CD4-positive, alpha-beta T cell (primary cell): ENCODE measurements around the gene SAMD10. TPM values are rescaled to one million over a fixed set of nuclear protein-coding genes. Genes with fewer than 3 reads are reported as not detected.
A peak's percentile ranks its signal among the peaks of the same experiment; 100 is the strongest.

ENCODE experiments used
- ATAC-seq: fragments of 200-7000 bp; cut with Tn5 transposase; one replicate; pipeline ENCODE4 v1.10.0; 2022; ENCODE audit warnings: mild to moderate bottlenecking; ENCODE audit not compliant: poor library complexity
- CTCF ChIA-PET: fragments of 350-600 bp; sonication (Branson Sonifier 250); formaldehyde crosslinking; loops from one replicate; lab custom pipeline; 2021; ENCODE audit warnings: antibody characterized with exemption, inconsistent platforms; lab: Charles Lee
- POLR2A ChIA-PET: fragments of 350-600 bp; sonication (Branson Sonifier 250); formaldehyde crosslinking; loops from one replicate; lab custom pipeline; 2021; ENCODE audit warnings: antibody characterized with exemption, inconsistent platforms; lab: Charles Lee
- DNase-seq, 14 experiments: peaks; one replicate each; pipeline ENCODE4 v3.0.0-alpha.2; 2013 to 2020; ENCODE audit warnings: mixed read lengths in 2 of 14
- H3K27ac ChIP-seq, 2 donors: one replicate each; pipeline versions ENCODE4 v1.5.1 to v1.7.0; 2013; ENCODE audit warnings: low read length in 2 of 2, low read depth in 1 of 2, mild to moderate bottlenecking in 1 of 2
- H3K27me3 ChIP-seq, 2 experiments: 1 replicate in 1 of 2; 2 replicates in 1 of 2; pipeline versions ENCODE4 v1.6.1 to v1.7.0; 2013; ENCODE audit warnings: low read length in 2 of 2, control low read depth in 1 of 2, mild to moderate bottlenecking in 1 of 2, moderate library complexity in 1 of 2; ENCODE audit not compliant: insufficient read depth in 2 of 2, control insufficient read depth in 1 of 2
- H3K36me3 ChIP-seq: one replicate; pipeline ENCODE4 v1.6.1; 2013; ENCODE audit warnings: low read length, control low read depth; ENCODE audit not compliant: insufficient read depth
- H3K4me1 ChIP-seq: one replicate; pipeline ENCODE4 v1.6.1; 2013; ENCODE audit warnings: low read length, control low read depth; ENCODE audit not compliant: insufficient read depth
- H3K4me3 ChIP-seq: one replicate; pipeline ENCODE4 v1.5.1; 2013; ENCODE audit warnings: mild to moderate bottlenecking, low read length, moderate library complexity
- H3K9me3 ChIP-seq, 2 experiments: 1 replicate in 1 of 2; 2 replicates in 1 of 2; pipeline versions ENCODE4 v1.6.1 to v1.7.0; 2013; ENCODE audit warnings: low read length in 2 of 2, mild to moderate bottlenecking in 2 of 2, control low read depth in 1 of 2, moderate library complexity in 1 of 2; ENCODE audit not compliant: control insufficient read depth in 1 of 2, insufficient read depth in 1 of 2
- H3K27ac Mint-ChIP-seq: one replicate; pipeline ENCODE4 v1.8.0; 2020; ENCODE audit warnings: mixed read lengths
- H3K27me3 Mint-ChIP-seq: one replicate; pipeline ENCODE4 v1.8.0; 2021; ENCODE audit warnings: mixed read lengths
- H3K36me3 Mint-ChIP-seq: one replicate; pipeline ENCODE4 v1.8.0; 2021; ENCODE audit warnings: low read depth, mixed read lengths
- H3K4me1 Mint-ChIP-seq: one replicate; pipeline ENCODE4 v1.8.0; 2021; ENCODE audit warnings: low read depth, mixed read lengths
- H3K4me3 Mint-ChIP-seq: one replicate; pipeline ENCODE4 v1.8.0; 2020; ENCODE audit warnings: mild to moderate bottlenecking, mixed read lengths
- H3K9me3 Mint-ChIP-seq: one replicate; pipeline ENCODE4 v1.8.0; 2020; ENCODE audit warnings: mixed read lengths
- intact Hi-C, 2 experiments: fragments of 100-400 bp; cut with DNase I in 1 of 2; cut with micrococcal nuclease in 1 of 2; formaldehyde crosslinking; loops; one replicate each; pipeline versions ENCODE4 v1.15.1 to v1.9.0; 2023 to 2025; cut with DNase I, micrococcal nuclease
- total RNA-seq, 174 experiments: library from RNA in 2 of 174; stranded (reverse) in 2 of 174; gene quantifications; one replicate each; pipeline ENCODE4 v1.2.3 and lab custom pipeline; 2021 to 2026
- TF ChIP-seq, protein P1 (sequence below): fragments of 200-600 bp; IDR thresholded peaks from one replicate; pipeline ENCODE4 v1.8.0; 2022; ENCODE audit warnings: antibody characterized with exemption, mild to moderate bottlenecking

SAMD10 gene
- total RNA-seq, 2 experiments from 2014 or later = 12.0 to 12.1 TPM

DNA sequence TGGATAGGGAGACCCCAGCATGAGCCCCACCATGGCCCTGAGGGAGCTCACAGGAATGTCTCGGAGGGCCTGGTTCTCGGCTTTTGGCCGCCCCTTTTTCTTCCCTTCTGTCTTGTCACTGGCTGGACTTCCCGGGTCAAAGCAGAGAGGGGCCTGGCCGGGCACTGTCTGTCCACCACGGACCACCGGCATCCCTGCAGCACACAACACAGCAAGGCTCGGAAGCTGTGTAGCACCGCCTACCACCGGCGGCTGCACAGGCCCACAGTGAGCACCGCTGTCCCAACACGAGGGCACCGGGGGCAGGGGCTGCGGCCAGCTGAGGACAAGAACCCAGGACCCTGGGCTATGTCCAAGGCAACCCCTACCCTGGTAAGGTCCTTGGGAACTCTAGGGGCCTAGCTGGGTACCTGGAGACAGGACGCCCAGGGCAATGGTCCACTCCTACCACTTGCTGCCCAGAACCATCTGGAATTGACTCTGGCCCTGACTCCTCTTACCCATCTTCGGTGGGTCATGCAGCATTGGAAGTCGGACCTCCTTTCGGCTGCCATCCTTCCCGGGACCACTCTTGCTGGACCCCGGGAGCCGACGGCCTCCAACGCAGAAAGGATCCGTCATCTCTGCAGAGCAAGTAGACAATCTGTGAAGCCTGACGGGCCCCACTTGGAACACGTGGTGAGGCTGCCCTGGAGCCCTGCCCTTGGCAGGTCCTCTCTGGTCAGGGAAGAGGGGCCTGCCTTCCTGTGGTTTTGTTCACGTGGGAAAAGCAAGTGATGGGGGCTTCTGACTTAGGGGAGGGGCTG is 11.9 kb downstream of the SAMD10 start:
- Histone ChIP-seq H3K36me3 (peaks cover 36% of the 10 kb centered on the region), H3K4me3 (no peak overlapping the region), H3K9me3 (peaks cover 0 to 32% of the 10 kb centered on the region in 2 experiments), H3K27me3 (no peaks in the 10 kb centered on the region), H3K27ac (no peak overlapping the region), H3K4me1 (peaks cover 19% of the 10 kb centered on the region)
- DNase-seq = peak in 2 of 14 experiments; percentile 25 to 28
- Mint-ChIP-seq H3K27me3 (no peaks in the 10 kb centered on the region), H3K27ac (peak overlapping the region; percentile 83), H3K4me3 (peak overlapping the region; percentile 90), H3K9me3 (no peaks in the 10 kb centered on the region), H3K36me3 (peaks cover 13% of the 10 kb centered on the region), H3K4me1 (peaks cover 16% of the 10 kb centered on the region)
- intact Hi-C loops = no loop called here
- ATAC-seq = no peak
- TF ChIP-seq, protein P1, sequence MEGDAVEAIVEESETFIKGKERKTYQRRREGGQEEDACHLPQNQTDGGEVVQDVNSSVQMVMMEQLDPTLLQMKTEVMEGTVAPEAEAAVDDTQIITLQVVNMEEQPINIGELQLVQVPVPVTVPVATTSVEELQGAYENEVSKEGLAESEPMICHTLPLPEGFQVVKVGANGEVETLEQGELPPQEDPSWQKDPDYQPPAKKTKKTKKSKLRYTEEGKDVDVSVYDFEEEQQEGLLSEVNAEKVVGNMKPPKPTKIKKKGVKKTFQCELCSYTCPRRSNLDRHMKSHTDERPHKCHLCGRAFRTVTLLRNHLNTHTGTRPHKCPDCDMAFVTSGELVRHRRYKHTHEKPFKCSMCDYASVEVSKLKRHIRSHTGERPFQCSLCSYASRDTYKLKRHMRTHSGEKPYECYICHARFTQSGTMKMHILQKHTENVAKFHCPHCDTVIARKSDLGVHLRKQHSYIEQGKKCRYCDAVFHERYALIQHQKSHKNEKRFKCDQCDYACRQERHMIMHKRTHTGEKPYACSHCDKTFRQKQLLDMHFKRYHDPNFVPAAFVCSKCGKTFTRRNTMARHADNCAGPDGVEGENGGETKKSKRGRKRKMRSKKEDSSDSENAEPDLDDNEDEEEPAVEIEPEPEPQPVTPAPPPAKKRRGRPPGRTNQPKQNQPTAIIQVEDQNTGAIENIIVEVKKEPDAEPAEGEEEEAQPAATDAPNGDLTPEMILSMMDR = no peak
- CTCF ChIA-PET = no interaction called here
- POLR2A ChIA-PET = interaction anchor here (1.2 to 1.5 kb wide), 3 partner anchors 13 to 447 kb away, joined by 3 to 4 read pairs (median 3); partner anchors contain the start of gene PPDPF

DNA sequence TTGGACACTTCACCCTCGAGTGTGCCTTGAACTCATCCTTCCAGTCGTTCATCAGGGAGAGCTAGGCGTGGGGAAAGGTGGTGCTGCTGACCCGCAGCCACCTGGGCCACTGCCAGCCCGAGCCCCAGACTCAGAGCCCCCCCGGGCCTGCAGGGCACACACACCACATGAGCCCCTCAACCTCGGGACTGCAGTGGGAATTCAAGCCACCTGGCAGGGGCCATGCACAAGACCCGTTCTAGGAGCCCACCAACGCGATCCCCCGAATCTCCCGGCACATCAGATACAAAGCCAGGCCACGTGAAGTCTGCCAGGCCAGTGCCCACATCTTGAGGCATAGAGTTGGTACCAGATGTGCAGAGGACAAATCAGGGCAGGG is 12.5 kb downstream of the SAMD10 start:
- intact Hi-C loops = no loop called here
- Histone ChIP-seq H3K27ac (no peak overlapping the region), H3K4me1 (peaks cover 19% of the 10 kb centered on the region), H3K9me3 (peaks cover 0 to 32% of the 10 kb centered on the region in 2 experiments), H3K36me3 (peaks cover 42% of the 10 kb centered on the region), H3K4me3 (no peak overlapping the region), H3K27me3 (no peaks in the 10 kb centered on the region)
- POLR2A ChIA-PET = no interaction called here
- no peaks in the 10 kb centered on the region for H3K27me3 Mint-ChIP-seq
- TF ChIP-seq, protein P1 = no peak
- CTCF ChIA-PET = no interaction called here
- ATAC-seq (no peak), DNase-seq (no peak)
- H3K4me3 Mint-ChIP-seq = peak overlapping the region; percentile 20
- H3K36me3 Mint-ChIP-seq = peaks cover 18% of the 10 kb centered on the region
- peaks cover 11% of the 10 kb centered on the region for H3K4me1 Mint-ChIP-seq
- no peak overlapping the region for H3K27ac Mint-ChIP-seq
- no peaks in the 10 kb centered on the region for H3K9me3 Mint-ChIP-seq

DNA sequence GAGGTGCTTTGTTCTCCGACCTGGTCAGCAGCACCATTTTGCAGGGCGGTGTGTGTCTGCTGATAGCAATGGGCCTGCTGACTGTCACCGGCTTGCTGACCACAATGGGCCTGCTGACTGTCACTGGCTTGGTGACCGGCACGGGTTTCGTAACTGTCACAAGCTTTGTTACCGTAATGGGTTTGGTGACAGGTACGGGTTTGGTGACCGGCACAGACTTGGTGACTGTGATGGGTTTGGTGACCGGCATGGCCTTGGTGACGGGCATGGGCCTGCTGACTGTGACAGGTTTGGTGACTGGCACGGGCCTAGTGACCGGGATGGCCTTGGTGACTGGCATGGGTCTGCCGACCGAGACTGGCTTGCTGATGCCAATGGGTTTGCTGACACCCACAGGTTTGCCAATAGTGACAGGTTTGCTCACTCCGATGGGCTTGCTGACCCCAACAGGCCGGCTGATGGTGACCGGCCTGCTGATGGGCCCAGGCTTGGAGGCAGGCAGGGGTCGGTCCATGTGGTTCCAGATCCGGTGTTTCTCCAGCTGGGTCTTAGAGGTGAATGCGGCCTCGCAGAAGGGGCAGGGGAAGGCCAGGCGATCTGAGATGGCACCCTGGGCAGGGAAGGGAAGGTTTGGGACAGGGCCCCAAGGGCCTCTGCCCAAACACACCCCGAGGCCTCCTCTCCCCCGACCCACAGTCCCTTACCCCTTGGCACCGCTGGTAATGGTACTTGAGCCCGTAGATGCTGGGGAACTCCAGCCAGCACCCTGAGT is 13.1 kb downstream of the SAMD10 start:
- H3K27ac Mint-ChIP-seq = no peak overlapping the region
- H3K4me1 Mint-ChIP-seq = peaks cover 11% of the 10 kb centered on the region
- TF ChIP-seq, protein P1 = no peak
- ChIA-PET CTCF (no interaction called here), POLR2A (no interaction called here)
- ATAC-seq = no peak
- intact Hi-C loops = no loop called here
- Histone ChIP-seq H3K27me3 (no peaks in the 10 kb centered on the region), H3K4me3 (no peak overlapping the region), H3K36me3 (peaks cover 46% of the 10 kb centered on the region), H3K9me3 (peaks cover 0 to 32% of the 10 kb centered on the region in 2 experiments), H3K4me1 (peaks cover 19% of the 10 kb centered on the region), H3K27ac (no peak overlapping the region)
- H3K9me3 Mint-ChIP-seq = no peaks in the 10 kb centered on the region
- peaks cover 23% of the 10 kb centered on the region for H3K36me3 Mint-ChIP-seq
- peak overlapping the region; percentile 42 for H3K4me3 Mint-ChIP-seq
- no peak for DNase-seq
- no peaks in the 10 kb centered on the region for H3K27me3 Mint-ChIP-seq
